IMR-90 (cell line): ENCODE data around the gene RBBP8. TPM values are rescaled to one million over a fixed set of nuclear protein-coding genes. Genes with fewer than 3 reads are reported as not detected.
"Not testable (repeated sequence)": the region's sequence is repeated elsewhere in the genome, so short reads cannot be mapped to it uniquely, and the experiment has no call there.

Experiments
- ATAC-seq: fragments of 200-7000 bp; cut with Tn5 transposase; 2 replicates; pipeline ENCODE4 v1.9.1; 2020; ENCODE audit warnings: low read depth, mild to moderate bottlenecking, moderate library complexity
- BruUV-seq: library from RNA; stranded (reverse); fragments of 400-500 nt; replicated peaks from 2 replicates; lab custom pipeline; 2021; lab: Mats Ljungman, UMichigan
- CTCF ChIA-PET: fragments of 300-600 bp; formaldehyde crosslinking; extraction: SDS; loops from one replicate; lab custom pipeline; 2021; ENCODE audit warnings: antibody characterized with exemption; lab: Yijun Ruan, JAX
- POLR2A ChIA-PET: fragments of 300-600 bp; sonication (Branson Sonifier 250); formaldehyde crosslinking; loops from one replicate; lab custom pipeline; 2022; ENCODE audit warnings: antibody characterized with exemption; ENCODE audit not compliant: unreplicated experiment; lab: Charles Lee
- DNase-seq: peaks from one replicate; pipeline ENCODE4 v3.0.0; 2013
- H2AFZ ChIP-seq: replicated peaks from 2 replicates; pipeline ENCODE3; 2013; ENCODE audit warnings: low read length, mild to moderate bottlenecking; ENCODE audit not compliant: poor library complexity
- H2AK5ac ChIP-seq: 2 replicates; pipeline ENCODE4 v1.6.1; 2013; ENCODE audit warnings: low read depth, low read length, inconsistent platforms
- H2AK9ac ChIP-seq: replicated peaks from 2 replicates; pipeline ENCODE3; 2013; ENCODE audit warnings: mild to moderate bottlenecking, low read depth, low read length, moderate library complexity; ENCODE audit not compliant: poor library complexity
- H2BK120ac ChIP-seq: 2 replicates; pipeline ENCODE4 v1.6.1; 2013; ENCODE audit warnings: low read depth, low read length, inconsistent platforms
- H2BK15ac ChIP-seq: 3 replicates; pipeline ENCODE4 v1.6.1; 2013; ENCODE audit warnings: low read depth, low read length, inconsistent platforms
- H2BK20ac ChIP-seq: 2 replicates; pipeline ENCODE4 v1.6.1; 2013; ENCODE audit warnings: low read depth, mild to moderate bottlenecking, inconsistent platforms, low read length, moderate library complexity
- H2BK5ac ChIP-seq: 2 replicates; pipeline ENCODE4 v1.6.1; 2013; ENCODE audit warnings: mild to moderate bottlenecking, low read depth, low read length, inconsistent platforms; ENCODE audit not compliant: poor library complexity, severe bottlenecking
- H3K14ac ChIP-seq: replicated peaks from 2 replicates; pipeline ENCODE4 v1.6.1; 2013; ENCODE audit warnings: low read depth, low read length, inconsistent platforms
- H3K18ac ChIP-seq: 2 replicates; pipeline ENCODE4 v1.6.1; 2013; ENCODE audit warnings: low read depth, low read length, control low read depth
- H3K23ac ChIP-seq: 2 replicates; pipeline ENCODE4 v1.6.1; 2013; ENCODE audit warnings: low read depth, low read length, inconsistent platforms
- H3K27ac ChIP-seq: 2 replicates; pipeline ENCODE4 v1.5.1; 2013; ENCODE audit warnings: mild to moderate bottlenecking, control low read depth, low read length; ENCODE audit not compliant: insufficient read depth
- H3K27me3 ChIP-seq: 2 replicates; pipeline ENCODE4 v1.6.1; 2013; ENCODE audit warnings: low read length; ENCODE audit not compliant: control insufficient read depth, insufficient read depth
- H3K36me3 ChIP-seq: 2 replicates; pipeline ENCODE4 v1.6.1; 2013; ENCODE audit warnings: low read length, mixed read lengths; ENCODE audit not compliant: control insufficient read depth, insufficient read depth
- H3K4ac ChIP-seq: 2 replicates; pipeline ENCODE4 v1.6.1; 2013; ENCODE audit warnings: low read depth, low read length, inconsistent platforms
- H3K4me1 ChIP-seq: 2 replicates; pipeline ENCODE4 v1.6.1; 2013; ENCODE audit warnings: low read length, mixed read lengths; ENCODE audit not compliant: control insufficient read depth, insufficient read depth
- H3K4me2 ChIP-seq: 2 replicates; pipeline ENCODE4 v1.6.1; 2013; ENCODE audit warnings: low read depth, mild to moderate bottlenecking, control low read depth, low read length, moderate library complexity
- H3K4me3 ChIP-seq: 2 replicates; pipeline ENCODE4 v1.5.1; 2013; ENCODE audit warnings: low read depth, mild to moderate bottlenecking, control low read depth, low read length, moderate library complexity; ENCODE audit not compliant: insufficient read depth
- H3K56ac ChIP-seq: 2 replicates; pipeline ENCODE4 v1.6.1; 2013; ENCODE audit warnings: low read length, inconsistent platforms; ENCODE audit not compliant: insufficient read depth; ENCODE audit errors: extremely low read depth
- H3K79me1 ChIP-seq, 2 experiments: 2 replicates each; pipeline ENCODE4 v1.6.1; 2013; ENCODE audit warnings: low read length in 2 of 2, inconsistent platforms in 1 of 2, low read depth in 1 of 2
- H3K9ac ChIP-seq: 2 replicates; pipeline ENCODE4 v1.6.1; 2013; ENCODE audit warnings: low read depth, low read length, control low read depth
- H3K9me1 ChIP-seq: 2 replicates; pipeline ENCODE4 v1.6.1; 2013; ENCODE audit warnings: low read length, inconsistent platforms; ENCODE audit not compliant: insufficient read depth
- H3K9me3 ChIP-seq: 2 replicates; pipeline ENCODE4 v1.6.1; 2013; ENCODE audit warnings: low read length; ENCODE audit not compliant: control insufficient read depth, insufficient read depth
- H4K20me1 ChIP-seq: 2 replicates; pipeline ENCODE4 v1.6.1; 2013; ENCODE audit warnings: low read length, inconsistent platforms; ENCODE audit not compliant: insufficient read depth
- H4K5ac ChIP-seq: 2 replicates; pipeline ENCODE4 v1.6.1; 2013; ENCODE audit warnings: mild to moderate bottlenecking, low read depth, low read length, control low read depth
- H4K8ac ChIP-seq, 2 experiments: 2 replicates each; pipeline ENCODE4 v1.6.1; 2013; ENCODE audit warnings: low read depth in 2 of 2, low read length in 2 of 2, control low read depth in 1 of 2, inconsistent platforms in 1 of 2
- H4K91ac ChIP-seq: 2 replicates; pipeline ENCODE4 v1.6.1; 2013; ENCODE audit warnings: low read depth, low read length, inconsistent platforms; ENCODE audit not compliant: insufficient read depth
- WGBS, 2 experiments: methylation state at CpG; one replicate each; pipeline versions ENCODE4 v1.1.5 to v1.1.7; 2013; ENCODE audit warnings: missing lambda C conversion rate in 2 of 2; ENCODE audit not compliant: insufficient read length in 1 of 2; ENCODE audit errors: extremely low coverage in 2 of 2; 5-methylcytosine and 5-hydroxymethylcytosine counted together
- dilution Hi-C: fragments of 300-500 bp; cut with HindIII; formaldehyde crosslinking; loops from one replicate; pipeline ENCODE4 v1.14.3; 2018; ENCODE audit warnings: low sequenced_read_pairs; ENCODE audit not compliant: unreplicated experiment
- in situ Hi-C: fragments of 300-500 bp; cut with MboI; formaldehyde crosslinking; loops from 3 replicates; pipeline ENCODE4 v1.14.3; 2019; ENCODE audit warnings: low sequenced_read_pairs, inconsistent platforms, mixed read lengths
- intact Hi-C: fragments of 100-400 bp; cut with micrococcal nuclease; formaldehyde crosslinking; loops from 2 replicates; pipeline ENCODE4 v1.10.0; 2022
- polyA plus RNA-seq, 3 experiments: library from polyadenylated mRNA; depleted of rRNA; stranded (reverse); fragments of >200 nt; gene quantifications; 2 replicates each; pipeline ENCODE4 v1.2.3, GENCODE V29; 2012; ENCODE audit warnings: low replicate concordance in 1 of 3
- total RNA-seq: library from RNA; depleted of rRNA; stranded (reverse); fragments of >200 nt; gene quantifications from 2 replicates; pipeline ENCODE4 v1.2.3, GENCODE V29; 2012

The RBBP8 gene
- total and polyA plus RNA-seq, 2 of the 4 experiments (the other 2 are of a cell fraction), result 12.0 to 21.1 TPM

GRCh38 chr18:22885694-22886093 is 47.4 kb upstream of the RBBP8 start:
- H2BK5ac ChIP-seq, H3K27ac ChIP-seq, dilution Hi-C loops, H3K9me1 ChIP-seq, H4K91ac ChIP-seq, H3K23ac ChIP-seq, POLR2A ChIA-PET, H3K79me1 ChIP-seq, ATAC-seq, H2BK20ac ChIP-seq, H3K9ac ChIP-seq, DNase-seq, H4K8ac ChIP-seq, H4K20me1 ChIP-seq, BruUV-seq, intact Hi-C loops, H3K4ac ChIP-seq, H3K27me3 ChIP-seq, H3K56ac ChIP-seq, H3K9me3 ChIP-seq, H2BK15ac ChIP-seq, H4K5ac ChIP-seq, H3K4me1 ChIP-seq, H2BK120ac ChIP-seq, H3K36me3 ChIP-seq, H3K18ac ChIP-seq, CTCF ChIA-PET, H2AK5ac ChIP-seq, H3K4me3 ChIP-seq, H3K14ac ChIP-seq, H2AK9ac ChIP-seq, H3K4me2 ChIP-seq, in situ Hi-C loops, H2AFZ ChIP-seq: not testable (repeated sequence)
- no CpG with 5 or more reads among the region's 11 CpGs for WGBS, 2 experiments
